GM18507 (cell line): ENCODE results near the gene CC2D1A.

ENCODE experiments used
- DNase-seq: peaks from one replicate; pipeline ENCODE4 v3.0.0; 2011; ENCODE audit warnings: low read depth; ENCODE audit not compliant: insufficient read length; ENCODE audit errors: extremely low spot score
- FAIRE-seq: peaks from 2 replicates; lab custom pipeline; 2011; peaks lifted over from hg19 to GRCh38; lab: Jason Lieb, UNC

CC2D1A gene

GRCh38 chr19:13905634-13906520, at the start of gene CC2D1A, which contains the start of gene BRME1:
Gene CC2D1A, plus strand, starts transcription at chr19:13906201. Its CDS starts 241 bp downstream, at chr19:13906442.
Gene BRME1, minus strand, starts transcription at chr19:13906117. Its CDS starts 1,225 bp downstream, at chr19:13904892.
- FAIRE-seq: peak; percentile 90

GRCh38 chr19:13856497-13856896, 49.5 kb upstream of the CC2D1A start:
- no peak for DNase-seq
- FAIRE-seq: no peak

More at GRCh38 chr19:13905634-13906520, at the start of gene CC2D1A, which contains the start of gene BRME1:
- peak; percentile 100 for DNase-seq

- FAIRE-seq: no peak
- DNase-seq: no peak
Observed at GRCh38 chr19:13859361-13859880, 46.6 kb upstream of the CC2D1A start.

- no peak for DNase-seq
- no peak for FAIRE-seq
Observed at GRCh38 chr19:13860679-13861391, 45.2 kb upstream of the CC2D1A start.

- no peak for FAIRE-seq
- no peak for DNase-seq
Observed at GRCh38 chr19:13861392-13861713, 44.6 kb upstream of the CC2D1A start.

- FAIRE-seq: peak; percentile 96
- peak; percentile 91 for DNase-seq
Observed at GRCh38 chr19:13861714-13862531, 44.1 kb upstream of the CC2D1A start.

GRCh38 chr19:13864046-13864666, 41.8 kb upstream of the CC2D1A start:
- no peak for DNase-seq
- no peak for FAIRE-seq

- DNase-seq: no peak
- no peak for FAIRE-seq
Observed at GRCh38 chr19:13864667-13865570, 41.1 kb upstream of the CC2D1A start.

GRCh38 chr19:13865571-13866462, 40.2 kb upstream of the CC2D1A start:
- DNase-seq (no peak), FAIRE-seq (peak; percentile 12)

GRCh38 chr19:13866463-13867046, 39.4 kb upstream of the CC2D1A start:
- DNase-seq (no peak), FAIRE-seq (no peak)

- DNase-seq (no peak), FAIRE-seq (no peak)
Observed at GRCh38 chr19:13868663-13869062, 37.3 kb upstream of the CC2D1A start.

- FAIRE-seq (no peak), DNase-seq (no peak)
Observed at GRCh38 chr19:13869281-13869680, 36.7 kb upstream of the CC2D1A start.

GRCh38 chr19:13870873-13871272, 35.1 kb upstream of the CC2D1A start:
- FAIRE-seq: no peak
- DNase-seq: no peak

GRCh38 chr19:13872339-13872694, 33.7 kb upstream of the CC2D1A start:
- DNase-seq: no peak
- FAIRE-seq: no peak

GRCh38 chr19:13872695-13873389, 33.2 kb upstream of the CC2D1A start:
- no peak for DNase-seq
- FAIRE-seq: no peak

- FAIRE-seq: no peak
Observed at GRCh38 chr19:13873834-13874515, 32.0 kb upstream of the CC2D1A start.

More at GRCh38 chr19:13873834-13874515, 32.0 kb upstream of the CC2D1A start:
- DNase-seq: no peak
